Measurements from ENCODE around the gene ZSWIM6.

DNA sequence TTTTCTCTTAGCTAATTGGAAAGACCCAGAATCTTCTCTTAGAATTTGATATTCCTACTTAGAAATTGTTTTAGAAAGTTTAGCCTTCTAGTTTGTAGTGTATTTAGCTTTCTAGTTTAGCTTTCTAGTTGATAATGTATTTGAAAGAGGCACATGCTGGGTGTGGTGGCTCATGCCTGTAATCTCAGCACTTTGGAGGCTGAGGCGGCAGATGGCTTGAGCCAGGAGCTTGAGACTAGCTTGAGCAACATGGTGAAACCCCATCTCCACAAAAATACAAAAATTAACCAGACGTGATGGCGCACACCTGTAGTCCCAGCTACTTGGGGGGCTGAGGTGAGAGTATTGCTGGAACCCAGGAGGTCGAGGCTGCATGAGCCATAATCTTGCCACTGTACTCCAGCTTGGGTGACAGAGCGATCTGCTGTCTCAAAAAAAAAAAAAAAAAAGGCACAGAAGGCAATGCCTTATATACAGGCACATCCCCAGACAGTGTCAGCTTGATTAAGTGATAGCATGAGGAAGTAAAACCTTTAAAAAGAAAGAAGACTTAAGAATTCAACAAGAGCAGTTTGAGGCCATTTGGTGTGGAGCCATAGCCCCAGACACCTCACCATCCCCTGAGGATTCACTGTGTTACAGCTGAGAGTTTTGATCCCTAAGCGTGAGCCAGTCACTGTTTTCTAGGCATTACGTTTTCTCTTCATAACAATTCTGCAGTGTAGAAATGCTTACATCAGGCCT is 34.6 kb downstream of the ZSWIM6 start:
- TF ChIP-seq, protein P1, sequence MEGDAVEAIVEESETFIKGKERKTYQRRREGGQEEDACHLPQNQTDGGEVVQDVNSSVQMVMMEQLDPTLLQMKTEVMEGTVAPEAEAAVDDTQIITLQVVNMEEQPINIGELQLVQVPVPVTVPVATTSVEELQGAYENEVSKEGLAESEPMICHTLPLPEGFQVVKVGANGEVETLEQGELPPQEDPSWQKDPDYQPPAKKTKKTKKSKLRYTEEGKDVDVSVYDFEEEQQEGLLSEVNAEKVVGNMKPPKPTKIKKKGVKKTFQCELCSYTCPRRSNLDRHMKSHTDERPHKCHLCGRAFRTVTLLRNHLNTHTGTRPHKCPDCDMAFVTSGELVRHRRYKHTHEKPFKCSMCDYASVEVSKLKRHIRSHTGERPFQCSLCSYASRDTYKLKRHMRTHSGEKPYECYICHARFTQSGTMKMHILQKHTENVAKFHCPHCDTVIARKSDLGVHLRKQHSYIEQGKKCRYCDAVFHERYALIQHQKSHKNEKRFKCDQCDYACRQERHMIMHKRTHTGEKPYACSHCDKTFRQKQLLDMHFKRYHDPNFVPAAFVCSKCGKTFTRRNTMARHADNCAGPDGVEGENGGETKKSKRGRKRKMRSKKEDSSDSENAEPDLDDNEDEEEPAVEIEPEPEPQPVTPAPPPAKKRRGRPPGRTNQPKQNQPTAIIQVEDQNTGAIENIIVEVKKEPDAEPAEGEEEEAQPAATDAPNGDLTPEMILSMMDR (conservative IDR thresholded peaks at IDR 0.05; ENCODE audit: low read length), result no peak
- TF ChIP-seq EZH2phosphoT487 (IDR thresholded peaks at IDR 0.05; ENCODE audit: borderline replicate concordance, low read depth, low read length), result no peak
